SK-N-SH (cell line): ENCODE results near the gene NTM. TPM values are rescaled to one million over a fixed set of nuclear protein-coding genes. Genes with fewer than 3 reads are reported as not detected.
A peak's percentile ranks its signal among the peaks of the same experiment; 100 is the strongest.

Source experiments
- CTCF ChIA-PET: fragments of 300-600, 350-600 bp; formaldehyde crosslinking; extraction: SDS; loops from one replicate; lab custom pipeline; 2021; lab: Yijun Ruan, JAX
- POLR2A ChIA-PET: fragments of 350-600 bp; sonication (Branson Sonifier 250); formaldehyde crosslinking; extraction: SDS; loops from one replicate; lab custom pipeline; 2020; ENCODE audit warnings: antibody characterized with exemption, inconsistent platforms; lab: Yijun Ruan, JAX
- DNase-seq: peaks from one replicate; pipeline ENCODE4 v3.0.0; 2012
- H2AFZ ChIP-seq: fragments of 200-600 bp; sonication (generic); 2 replicates; pipeline ENCODE4 v1.8.1; 2016; ENCODE audit warnings: antibody characterized with exemption, mild to moderate bottlenecking, low read depth
- H3F3A ChIP-seq: fragments of 200-600 bp; sonication (generic); replicated peaks from 2 replicates; pipeline ENCODE3; 2016; ENCODE audit warnings: antibody characterized with exemption, mild to moderate bottlenecking; ENCODE audit not compliant: insufficient read depth
- H3K27ac ChIP-seq, 2 experiments: fragments of 200-500 bp in 1 of 2; fragments of 200-600 bp in 1 of 2; sonication (Bioruptor generic) in 1 of 2; sonication (generic), shearing (Covaris generic) in 1 of 2; 2 replicates each; pipeline versions ENCODE4 v1.5.1 to v1.6.1; 2014 to 2016; ENCODE audit warnings: low read depth in 2 of 2, inconsistent platforms in 1 of 2, low read length in 1 of 2, mild to moderate bottlenecking in 1 of 2, mixed read lengths in 1 of 2
- H3K27me3 ChIP-seq: fragments of 200-600 bp; sonication (generic), shearing (Covaris generic); 2 replicates; pipeline ENCODE4 v1.6.1; 2016; ENCODE audit warnings: mixed run types; ENCODE audit not compliant: insufficient read depth
- H3K36me3 ChIP-seq, 2 experiments: fragments of 200-500 bp in 1 of 2; fragments of 200-600 bp in 1 of 2; sonication (Bioruptor generic) in 1 of 2; sonication (generic) in 1 of 2; replicated peaks in 1 of 2; 2 replicates each; pipeline versions ENCODE3 to v1.5.1; 2014 to 2016; ENCODE audit warnings: low read length in 1 of 2, mild to moderate bottlenecking in 1 of 2; ENCODE audit not compliant: insufficient read depth in 2 of 2, control insufficient read depth in 1 of 2
- H3K4me1 ChIP-seq, 2 experiments: fragments of 200-500 bp in 1 of 2; fragments of 200-600 bp in 1 of 2; sonication (Bioruptor generic) in 1 of 2; sonication (generic), shearing (Covaris generic) in 1 of 2; 2 replicates each; pipeline versions ENCODE4 v1.5.1 to v1.6.1; 2014 to 2016; ENCODE audit warnings: low read depth in 1 of 2, low read length in 1 of 2, mixed run types in 1 of 2; ENCODE audit not compliant: insufficient read depth in 2 of 2, control insufficient read depth in 1 of 2
- H3K4me2 ChIP-seq: fragments of 200-600 bp; sonication (generic), shearing (Covaris generic); 2 replicates; pipeline ENCODE4 v1.6.1; 2017; ENCODE audit warnings: mixed run types
- H3K4me3 ChIP-seq, 2 experiments: fragments of 200-500 bp in 1 of 2; fragments of 200-600 bp in 1 of 2; sonication (Bioruptor generic) in 1 of 2; sonication (generic), shearing (Covaris generic) in 1 of 2; 2 replicates each; pipeline versions ENCODE4 v1.5.1 to v1.8.1; 2014 to 2016; ENCODE audit warnings: low read depth in 2 of 2, inconsistent platforms in 1 of 2, low read length in 1 of 2, mild to moderate bottlenecking in 1 of 2, mixed read lengths in 1 of 2, moderate library complexity in 1 of 2
- H3K79me2 ChIP-seq: fragments of 200-600 bp; sonication (generic); 2 replicates; pipeline ENCODE4 v1.8.1; 2017; ENCODE audit warnings: mild to moderate bottlenecking; ENCODE audit not compliant: insufficient read depth
- H3K9ac ChIP-seq: fragments of 200-600 bp; sonication (generic); 2 replicates; pipeline ENCODE4 v1.6.1; 2017; ENCODE audit warnings: mixed run types
- H3K9me2 ChIP-seq: fragments of 200-600 bp; sonication (generic); 2 replicates; pipeline ENCODE4 v1.6.1; 2017; ENCODE audit warnings: mixed run types
- H3K9me3 ChIP-seq: fragments of 200-600 bp; sonication (generic); 2 replicates; pipeline ENCODE4 v1.6.1; 2017; ENCODE audit warnings: mixed run types, mild to moderate bottlenecking, moderate library complexity
- H4K20me1 ChIP-seq: fragments of 200-600 bp; sonication (generic); 2 replicates; pipeline ENCODE4 v1.6.1; 2017; ENCODE audit warnings: mild to moderate bottlenecking, mixed run types; ENCODE audit not compliant: insufficient read depth
- EP300 ChIP-seq, 2 experiments: IDR thresholded peaks; 2 replicates each; pipeline versions ENCODE4 v1.4.0 to v1.6.1; 2012; ENCODE audit warnings: borderline replicate concordance in 1 of 2, low read depth in 1 of 2, low read length in 1 of 2
- EZH2phosphoT487 ChIP-seq: fragments of 200-600 bp; sonication (generic); IDR thresholded peaks from 2 replicates; pipeline ENCODE4 v1.6.1; 2017; ENCODE audit warnings: low read depth, mixed run types, mild to moderate bottlenecking, antibody characterized with exemption, moderate library complexity, borderline replicate concordance
- FOSL2 ChIP-seq: IDR thresholded peaks from 2 replicates; pipeline ENCODE4 v1.4.0; 2012; ENCODE audit warnings: low read depth, mild to moderate bottlenecking, moderate library complexity, borderline replicate concordance
- GATA2 ChIP-seq: sonication (generic); formaldehyde crosslinking; IDR thresholded peaks from 2 replicates; pipeline ENCODE4 v1.5.0; 2020; ENCODE audit warnings: mild to moderate bottlenecking, missing genetic modification reagents
- JUND ChIP-seq: IDR thresholded peaks from 2 replicates; pipeline ENCODE4 v1.4.0; 2012
- NFIC ChIP-seq: IDR thresholded peaks from 2 replicates; pipeline ENCODE4 v1.4.0; 2012; ENCODE audit warnings: borderline replicate concordance
- POLR2AphosphoS5 ChIP-seq: IDR thresholded peaks from 2 replicates; pipeline ENCODE4 v1.6.1; 2012; ENCODE audit warnings: low read depth, low read length
- RAD21 ChIP-seq: IDR thresholded peaks from 2 replicates; pipeline ENCODE4 v1.6.1; 2012; ENCODE audit warnings: mild to moderate bottlenecking, low read length
- TCF12 ChIP-seq: IDR thresholded peaks from 2 replicates; pipeline ENCODE4 v1.4.0; 2012
- USF1 ChIP-seq: IDR thresholded peaks from 2 replicates; pipeline ENCODE4 v1.4.0; 2012; ENCODE audit warnings: low read depth, borderline replicate concordance
- ZBTB33 ChIP-seq: IDR thresholded peaks from 2 replicates; pipeline ENCODE4 v1.4.0; 2012; ENCODE audit warnings: low read depth, borderline replicate concordance
- WGBS: methylation state at CpG from one replicate; pipeline ENCODE4 v1.1.6; 2017; ENCODE audit warnings: low lambda C conversion rate; 5-methylcytosine and 5-hydroxymethylcytosine counted together
- polyA plus RNA-seq, 3 experiments: library from polyadenylated mRNA; depleted of rRNA; stranded (reverse); fragments of >200 nt; gene quantifications; 2 replicates each; pipeline ENCODE4 v1.2.3, GENCODE V29; 2012
- TF ChIP-seq, protein P1 (sequence below): fragments of 200-600 bp; sonication (generic); IDR thresholded peaks from 2 replicates; pipeline ENCODE4 v1.6.1; 2017; ENCODE audit warnings: antibody characterized with exemption, mild to moderate bottlenecking, moderate library complexity
- TF ChIP-seq, protein P2 (sequence below): IDR thresholded peaks from 2 replicates; pipeline ENCODE4 v1.6.1; 2012; ENCODE audit warnings: mild to moderate bottlenecking, low read depth, low read length, moderate library complexity

The NTM gene
- polyA plus RNA-seq, 1 of the 3 experiments (the other 2 are of a cell fraction): 20.0 TPM

- Histone ChIP-seq H2AFZ (no peak overlapping the region), H3F3A (peaks cover 12% of the 10 kb centered on the region), H4K20me1 (no peaks in the 10 kb centered on the region), H3K4me3 (no peak overlapping the region), H3K9ac (no peak overlapping the region), H3K9me3 (no peaks in the 10 kb centered on the region), H3K4me2 (peak overlapping the region; percentile 52; the same call in 1 of the 2 replicates), H3K9me2 (no peaks in the 10 kb centered on the region), H3K27ac (peak overlapping the region in 1 of 2 experiments; percentile 13; a peak in 1 of 4 replicates), H3K36me3 (no peaks in the 10 kb centered on the region), H3K79me2 (no peaks in the 10 kb centered on the region), H3K4me1 (peaks cover 6 to 11% of the 10 kb centered on the region in 2 experiments; a peak in 2 of 4 replicates), H3K27me3 (no peaks in the 10 kb centered on the region)
- TF ChIP-seq NFIC (peak; percentile 89), JUND (0 out of 2 replicates have a peak, but pooled peaks have one; percentile 18), TCF12 (peak; percentile 23; the same call in 1 of the 2 replicates), ZBTB33 (no peak), EP300 (IDR thresholded peaks at IDR 0.05; ENCODE audit: borderline replicate concordance in 1 of 2, low read depth in 1 of 2, low read length in 1 of 2) (no peak), EZH2phosphoT487 (no peak), USF1 (no peak), FOSL2 (peak; percentile 53; the same call in 1 of the 2 replicates), RAD21 (no peak), POLR2AphosphoS5 (no peak), GATA2 (CRISPR knock-in tag) (no peak)
- TF ChIP-seq, protein P1, sequence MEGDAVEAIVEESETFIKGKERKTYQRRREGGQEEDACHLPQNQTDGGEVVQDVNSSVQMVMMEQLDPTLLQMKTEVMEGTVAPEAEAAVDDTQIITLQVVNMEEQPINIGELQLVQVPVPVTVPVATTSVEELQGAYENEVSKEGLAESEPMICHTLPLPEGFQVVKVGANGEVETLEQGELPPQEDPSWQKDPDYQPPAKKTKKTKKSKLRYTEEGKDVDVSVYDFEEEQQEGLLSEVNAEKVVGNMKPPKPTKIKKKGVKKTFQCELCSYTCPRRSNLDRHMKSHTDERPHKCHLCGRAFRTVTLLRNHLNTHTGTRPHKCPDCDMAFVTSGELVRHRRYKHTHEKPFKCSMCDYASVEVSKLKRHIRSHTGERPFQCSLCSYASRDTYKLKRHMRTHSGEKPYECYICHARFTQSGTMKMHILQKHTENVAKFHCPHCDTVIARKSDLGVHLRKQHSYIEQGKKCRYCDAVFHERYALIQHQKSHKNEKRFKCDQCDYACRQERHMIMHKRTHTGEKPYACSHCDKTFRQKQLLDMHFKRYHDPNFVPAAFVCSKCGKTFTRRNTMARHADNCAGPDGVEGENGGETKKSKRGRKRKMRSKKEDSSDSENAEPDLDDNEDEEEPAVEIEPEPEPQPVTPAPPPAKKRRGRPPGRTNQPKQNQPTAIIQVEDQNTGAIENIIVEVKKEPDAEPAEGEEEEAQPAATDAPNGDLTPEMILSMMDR: no peak
- TF ChIP-seq, protein P2, sequence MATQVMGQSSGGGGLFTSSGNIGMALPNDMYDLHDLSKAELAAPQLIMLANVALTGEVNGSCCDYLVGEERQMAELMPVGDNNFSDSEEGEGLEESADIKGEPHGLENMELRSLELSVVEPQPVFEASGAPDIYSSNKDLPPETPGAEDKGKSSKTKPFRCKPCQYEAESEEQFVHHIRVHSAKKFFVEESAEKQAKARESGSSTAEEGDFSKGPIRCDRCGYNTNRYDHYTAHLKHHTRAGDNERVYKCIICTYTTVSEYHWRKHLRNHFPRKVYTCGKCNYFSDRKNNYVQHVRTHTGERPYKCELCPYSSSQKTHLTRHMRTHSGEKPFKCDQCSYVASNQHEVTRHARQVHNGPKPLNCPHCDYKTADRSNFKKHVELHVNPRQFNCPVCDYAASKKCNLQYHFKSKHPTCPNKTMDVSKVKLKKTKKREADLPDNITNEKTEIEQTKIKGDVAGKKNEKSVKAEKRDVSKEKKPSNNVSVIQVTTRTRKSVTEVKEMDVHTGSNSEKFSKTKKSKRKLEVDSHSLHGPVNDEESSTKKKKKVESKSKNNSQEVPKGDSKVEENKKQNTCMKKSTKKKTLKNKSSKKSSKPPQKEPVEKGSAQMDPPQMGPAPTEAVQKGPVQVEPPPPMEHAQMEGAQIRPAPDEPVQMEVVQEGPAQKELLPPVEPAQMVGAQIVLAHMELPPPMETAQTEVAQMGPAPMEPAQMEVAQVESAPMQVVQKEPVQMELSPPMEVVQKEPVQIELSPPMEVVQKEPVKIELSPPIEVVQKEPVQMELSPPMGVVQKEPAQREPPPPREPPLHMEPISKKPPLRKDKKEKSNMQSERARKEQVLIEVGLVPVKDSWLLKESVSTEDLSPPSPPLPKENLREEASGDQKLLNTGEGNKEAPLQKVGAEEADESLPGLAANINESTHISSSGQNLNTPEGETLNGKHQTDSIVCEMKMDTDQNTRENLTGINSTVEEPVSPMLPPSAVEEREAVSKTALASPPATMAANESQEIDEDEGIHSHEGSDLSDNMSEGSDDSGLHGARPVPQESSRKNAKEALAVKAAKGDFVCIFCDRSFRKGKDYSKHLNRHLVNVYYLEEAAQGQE: no peak
- ChIA-PET CTCF (interaction anchor here (0.7 to 6.8 kb wide), 22 partner anchors 12 to 446 kb away, joined by 3 to 64 read pairs (median 4); no protein-coding TSS in a partner anchor), POLR2A (no interaction called here)
- no peak for DNase-seq
- WGBS: 58% methylated on average over 5 of the region's 5 CpGs
Observed at GRCh38 chr11:132312161-132312560, 941.7 kb downstream of the NTM start.
